ENCODE results near the gene ATL3.

ATL3 gene

GRCh38 chr11:63681321-63682065 is 10.3 kb upstream of the ATL3 start, which contains the start of gene RTN3:
TSS of gene RTN3 (plus strand) at chr11:63681500. CDS start at chr11:63681637, 137 bp downstream.
- no peak for TF ChIP-seq CTCF (IDR thresholded peaks at IDR 0.05; ENCODE audit: low read length, missing control alignments)
- DNase-seq (ENCODE audit: low read depth) = peak; percentile 99

GRCh38 chr11:63680834-63681320 is 9.7 kb upstream of the ATL3 start:
- no peak for TF ChIP-seq CTCF (IDR thresholded peaks at IDR 0.05; ENCODE audit: low read length, missing control alignments)
- peak overlapping the region; percentile 93 for H3K4me3 ChIP-seq (replicated peaks; ENCODE audit: low read depth, low read length)
- no peak for DNase-seq (ENCODE audit: low read depth)

More at GRCh38 chr11:63681321-63682065, 10.3 kb upstream of the ATL3 start, which contains the start of gene RTN3:
- peak within 1 kb of the TSS; percentile 93 for H3K4me3 ChIP-seq (replicated peaks; ENCODE audit: low read depth, low read length)

- DNase-seq (ENCODE audit: low read depth) = no peak
- TF ChIP-seq CTCF (IDR thresholded peaks at IDR 0.05; ENCODE audit: low read length, missing control alignments) = no peak
- no peak overlapping the region for H3K4me3 ChIP-seq (replicated peaks; ENCODE audit: low read depth, low read length)
Observed at GRCh38 chr11:63673579-63673978, 2.4 kb upstream of the ATL3 start.

GRCh38 chr11:63672936-63673539 is 1.9 kb upstream of the ATL3 start:
- no peak for TF ChIP-seq CTCF (IDR thresholded peaks at IDR 0.05; ENCODE audit: low read length, missing control alignments)
- no peak for DNase-seq (ENCODE audit: low read depth)
- no peak overlapping the region for H3K4me3 ChIP-seq (replicated peaks; ENCODE audit: low read depth, low read length)

- no peak for DNase-seq (ENCODE audit: low read depth)
- no peak for TF ChIP-seq CTCF (IDR thresholded peaks at IDR 0.05; ENCODE audit: low read length, missing control alignments)
- H3K4me3 ChIP-seq (replicated peaks; ENCODE audit: low read depth, low read length) = no peak overlapping the region
Observed at GRCh38 chr11:63672156-63672463, 934 bp upstream of the ATL3 start.

GRCh38 chr11:63670433-63671321 is 499 bp downstream of the ATL3 start:
- H3K4me3 ChIP-seq (replicated peaks; ENCODE audit: low read depth, low read length) = peak overlapping the region; percentile 81
- peak; percentile 58 for DNase-seq (ENCODE audit: low read depth)
- TF ChIP-seq CTCF (IDR thresholded peaks at IDR 0.05; ENCODE audit: low read length, missing control alignments) = peak; percentile 30

All from fibroblast of pulmonary artery (primary cell).